Caco-2 (cell line): ENCODE measurements around the gene FAM204A. TPM values are rescaled to one million over a fixed set of nuclear protein-coding genes. Genes with fewer than 3 reads are reported as not detected.

Experiments used
- BruUV-seq: library from RNA; stranded (reverse); fragments of 400-500 nt; replicated peaks from 2 replicates; lab custom pipeline; 2021; lab: Mats Ljungman, UMichigan
- CTCF ChIA-PET: fragments of 300-600 bp; sonication (Branson Sonifier 250); formaldehyde crosslinking; loops from one replicate; lab custom pipeline; 2022; ENCODE audit warnings: antibody characterized with exemption; lab: Charles Lee
- POLR2A ChIA-PET: fragments of 300-600 bp; sonication (Branson Sonifier 250); formaldehyde crosslinking; loops from one replicate; lab custom pipeline; 2022; ENCODE audit warnings: antibody characterized with exemption; lab: Charles Lee
- DNase-seq, 2 experiments: peaks; one replicate each; pipeline versions ENCODE4 v3.0.0 to v3.0.0-alpha.2; 2020 to 2022
- H3K27me3 ChIP-seq: replicated peaks from 2 replicates; pipeline ENCODE4 v1.6.0; 2011; ENCODE audit warnings: low read length; ENCODE audit not compliant: control insufficient read depth, insufficient read depth
- H3K36me3 ChIP-seq: 2 replicates; pipeline ENCODE4 v1.5.1; 2011; ENCODE audit warnings: low read length; ENCODE audit not compliant: control insufficient read depth, insufficient read depth
- H3K4me1 ChIP-seq: fragments of 250-450 bp; sonication (Bioruptor Pico); 2 replicates; pipeline ENCODE4 v1.5.1; 2020; ENCODE audit warnings: mild to moderate bottlenecking
- H3K4me3 ChIP-seq: 2 replicates; pipeline ENCODE4 v1.5.1; 2011; ENCODE audit warnings: low read depth, mild to moderate bottlenecking, control low read depth, low read length
- H3K9me3 ChIP-seq: fragments of 250-450 bp; sonication (Bioruptor Pico); 2 replicates; pipeline ENCODE4 v1.5.1; 2020; ENCODE audit warnings: mild to moderate bottlenecking, moderate library complexity
- H3K27ac Mint-ChIP-seq: one replicate; pipeline ENCODE4 v1.8.0; 2022; ENCODE audit warnings: mixed read lengths; ENCODE audit not compliant: unreplicated experiment
- H3K27me3 Mint-ChIP-seq: one replicate; pipeline ENCODE4 v1.8.0; 2022; ENCODE audit warnings: mixed read lengths; ENCODE audit not compliant: insufficient read depth, unreplicated experiment
- H3K36me3 Mint-ChIP-seq: one replicate; pipeline ENCODE4 v1.8.0; 2022; ENCODE audit warnings: mild to moderate bottlenecking, mixed read lengths; ENCODE audit not compliant: insufficient read depth, unreplicated experiment
- H3K4me1 Mint-ChIP-seq: one replicate; pipeline ENCODE4 v1.8.0; 2022; ENCODE audit warnings: low read depth, mixed read lengths; ENCODE audit not compliant: unreplicated experiment
- H3K4me3 Mint-ChIP-seq: one replicate; pipeline ENCODE4 v1.8.0; 2022; ENCODE audit warnings: mild to moderate bottlenecking, moderate library complexity, mixed read lengths; ENCODE audit not compliant: unreplicated experiment
- H3K9me3 Mint-ChIP-seq: one replicate; pipeline ENCODE4 v1.8.0; 2022; ENCODE audit warnings: mixed read lengths; ENCODE audit not compliant: unreplicated experiment
- CTCF ChIP-seq, 2 experiments: fragments of 200-600 bp in 1 of 2; IDR thresholded peaks; 1 replicate in 1 of 2; 2 replicates in 1 of 2; pipeline versions ENCODE4 v1.5.1 to v1.8.0; 2011 to 2022; ENCODE audit warnings: antibody characterized with exemption in 1 of 2, control low read depth in 1 of 2, inconsistent platforms in 1 of 2, low read depth in 1 of 2, low read length in 1 of 2, mild to moderate bottlenecking in 1 of 2, moderate library complexity in 1 of 2; ENCODE audit not compliant: insufficient read depth in 1 of 2, severe bottlenecking in 1 of 2, unreplicated experiment in 1 of 2
- intact Hi-C: fragments of 100-400 bp; cut with micrococcal nuclease; formaldehyde crosslinking; loops from one replicate; pipeline ENCODE4 v1.10.0; 2022; ENCODE audit not compliant: unreplicated experiment
- total RNA-seq: library from RNA; stranded (reverse); gene quantifications from 2 replicates; pipeline ENCODE4 v1.2.3, GENCODE V29; 2022

The FAM204A gene
- total RNA-seq, 1 experiment from 2014 or later, result 68.7 TPM

DNA sequence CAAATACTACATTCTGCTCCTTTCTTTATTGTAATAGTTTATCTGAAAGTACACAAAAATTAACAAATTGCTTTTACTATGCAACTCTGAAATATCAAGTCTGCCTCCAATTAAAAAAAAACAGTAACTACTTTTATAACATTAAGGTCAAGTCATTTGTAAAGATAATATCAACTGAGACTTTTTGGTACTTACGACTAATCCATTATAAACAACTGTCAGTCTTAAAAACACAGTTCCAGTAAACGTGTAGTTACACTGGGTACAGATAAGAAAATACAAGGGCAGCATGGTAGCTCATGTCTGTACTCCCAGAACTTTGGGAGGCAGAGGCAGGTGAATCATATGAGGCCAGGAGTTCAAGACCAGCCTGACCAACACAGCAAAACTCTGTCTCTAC is 32.2 kb downstream of the FAM204A start:
- peaks cover 27% of the 10 kb centered on the region for H3K36me3 Mint-ChIP-seq
- no peak for DNase-seq
- no peak overlapping the region for H3K4me3 Mint-ChIP-seq
- no peak for TF ChIP-seq CTCF (IDR thresholded peaks at IDR 0.05; ENCODE audit: insufficient read depth in 1 of 2, low read depth in 1 of 2, low read length in 1 of 2, severe bottlenecking in 1 of 2, unreplicated experiment in 1 of 2)
- H3K4me1 ChIP-seq, result 0 out of 2 replicates have a peak, but pooled peaks cover 8% of the 10 kb centered on the region
- POLR2A ChIA-PET, result no interaction called here
- no peaks in the 10 kb centered on the region for H3K4me1 Mint-ChIP-seq
- CTCF ChIA-PET, result no interaction called here
- no peaks in the 10 kb centered on the region for H3K27me3 Mint-ChIP-seq
- TSS peak; percentile 18 for BruUV-seq
- no peak overlapping the region for H3K4me3 ChIP-seq
- intact Hi-C loops, result loop anchor here (2.0 kb wide), 1 partner anchor 149 kb away; no protein-coding TSS in a partner anchor
- no peak overlapping the region for H3K27ac Mint-ChIP-seq
- H3K36me3 ChIP-seq, result no peaks in the 10 kb centered on the region; the same call in 1 of the 2 replicates
- no peaks in the 10 kb centered on the region for H3K9me3 Mint-ChIP-seq
- no peaks in the 10 kb centered on the region for H3K9me3 ChIP-seq
- H3K27me3 ChIP-seq, result no peaks in the 10 kb centered on the region

- Mint-ChIP-seq H3K36me3 (peaks cover 31% of the 10 kb centered on the region), H3K4me3 (no peak overlapping the region), H3K27ac (no peak overlapping the region), H3K27me3 (no peaks in the 10 kb centered on the region), H3K4me1 (no peaks in the 10 kb centered on the region), H3K9me3 (no peaks in the 10 kb centered on the region)
- Histone ChIP-seq H3K4me3 (no peak overlapping the region), H3K27me3 (no peaks in the 10 kb centered on the region), H3K9me3 (no peaks in the 10 kb centered on the region), H3K36me3 (no peaks in the 10 kb centered on the region; the same call in 1 of the 2 replicates), H3K4me1 (0 out of 2 replicates have a peak, but pooled peaks cover 8% of the 10 kb centered on the region)
- TF ChIP-seq CTCF (IDR thresholded peaks at IDR 0.05; ENCODE audit: insufficient read depth in 1 of 2, low read depth in 1 of 2, low read length in 1 of 2, severe bottlenecking in 1 of 2, unreplicated experiment in 1 of 2), result peak in 1 of 2 experiments; percentile 20
- DNase-seq, result peak in 1 of 2 experiments; percentile 27
- BruUV-seq, result no TSS peak
- intact Hi-C loops, result loop anchor here (2.0 kb wide), 1 partner anchor 150 kb away; no protein-coding TSS in a partner anchor
- POLR2A ChIA-PET, result no interaction called here
- CTCF ChIA-PET, result no interaction called here
Measured at GRCh38 chr10:118308664-118309063, 33.5 kb downstream of the FAM204A start.

- no peaks in the 10 kb centered on the region for H3K4me1 Mint-ChIP-seq
- H3K36me3 ChIP-seq, result no peaks in the 10 kb centered on the region; the same call in 1 of the 2 replicates
- no peak overlapping the region for H3K27ac Mint-ChIP-seq
- 0 out of 2 replicates have a peak, but pooled peaks cover 8% of the 10 kb centered on the region for H3K4me1 ChIP-seq
- H3K27me3 Mint-ChIP-seq, result no peaks in the 10 kb centered on the region
- no peaks in the 10 kb centered on the region for H3K9me3 ChIP-seq
- no peak for DNase-seq
- no TSS peak for BruUV-seq
- ChIA-PET POLR2A (no interaction called here), CTCF (no interaction called here)
- H3K9me3 Mint-ChIP-seq, result no peaks in the 10 kb centered on the region
- no peak for TF ChIP-seq CTCF (IDR thresholded peaks at IDR 0.05; ENCODE audit: insufficient read depth in 1 of 2, low read depth in 1 of 2, low read length in 1 of 2, severe bottlenecking in 1 of 2, unreplicated experiment in 1 of 2)
- intact Hi-C loops, result loop anchor here (2.0 kb wide), 1 partner anchor 151 kb away; no protein-coding TSS in a partner anchor
- H3K4me3 Mint-ChIP-seq, result no peak overlapping the region
- H3K36me3 Mint-ChIP-seq, result peaks cover 33% of the 10 kb centered on the region
- H3K4me3 ChIP-seq, result no peak overlapping the region
- H3K27me3 ChIP-seq, result no peaks in the 10 kb centered on the region
Measured at GRCh38 chr10:118307859-118308258, 34.3 kb downstream of the FAM204A start.
